ENCODE results near the gene CDC34. TPM values are rescaled to one million over a fixed set of nuclear protein-coding genes. Genes with fewer than 3 reads are reported as not detected.

Gene CDC34
- total RNA-seq, 6 experiments from 2014 or later: 44.8 to 81.8 (median 49.5) TPM

GRCh38 chr19:497491-497868, 34.1 kb upstream of the CDC34 start:
- H3K27ac ChIP-seq: no peak overlapping the region
- H3K36me3 ChIP-seq: no peaks in the 10 kb centered on the region
- H3K9me3 ChIP-seq: no peaks in the 10 kb centered on the region
- WGBS (ENCODE audit: insufficient coverage, low coverage, low lambda C conversion rate, missing lambda C conversion rate): 4% methylated on average over 4 of the region's 36 CpGs
- no peaks in the 10 kb centered on the region for H3K4me1 ChIP-seq
- no peak overlapping the region for H3K4me3 ChIP-seq
- no peak for DNase-seq
- no peak for TF ChIP-seq POLR2A (IDR thresholded peaks at IDR 0.05)
- no peak for TF ChIP-seq CTCF (IDR thresholded peaks at IDR 0.05)
- H3K27me3 ChIP-seq: no peaks in the 10 kb centered on the region
- intact Hi-C loops (cut with DNase I): no loop called here
- no peak for ATAC-seq

- no peaks in the 10 kb centered on the region for H3K36me3 ChIP-seq
- 15% methylated on average over 4 of the region's 50 CpGs for WGBS (ENCODE audit: insufficient coverage, low coverage, low lambda C conversion rate, missing lambda C conversion rate)
- ATAC-seq (peak in 2 of 4 donors; percentile 5 to 25), DNase-seq (no peak)
- H3K9me3 ChIP-seq: no peaks in the 10 kb centered on the region
- TF ChIP-seq POLR2A (IDR thresholded peaks at IDR 0.05): no peak
- no peak for TF ChIP-seq CTCF (IDR thresholded peaks at IDR 0.05)
- H3K27ac ChIP-seq: no peak overlapping the region
- no peaks in the 10 kb centered on the region for H3K27me3 ChIP-seq
- H3K4me3 ChIP-seq: no peak overlapping the region
- H3K4me1 ChIP-seq: no peaks in the 10 kb centered on the region
- intact Hi-C loops (cut with DNase I): no loop called here
Observed at GRCh38 chr19:497869-498510, 33.6 kb upstream of the CDC34 start.

GRCh38 chr19:498511-498891, 33.1 kb upstream of the CDC34 start:
- intact Hi-C loops (cut with DNase I): no loop called here
- DNase-seq (no peak), ATAC-seq (no peak)
- Histone ChIP-seq H3K9me3 (no peaks in the 10 kb centered on the region), H3K4me3 (no peak overlapping the region), H3K4me1 (no peaks in the 10 kb centered on the region), H3K36me3 (no peaks in the 10 kb centered on the region), H3K27me3 (no peaks in the 10 kb centered on the region), H3K27ac (no peak overlapping the region)
- WGBS (ENCODE audit: insufficient coverage, low coverage, low lambda C conversion rate, missing lambda C conversion rate): 20% methylated on average over 1 of the region's 26 CpGs
- TF ChIP-seq CTCF (IDR thresholded peaks at IDR 0.05) (no peak), POLR2A (IDR thresholded peaks at IDR 0.05) (no peak)

- TF ChIP-seq CTCF (IDR thresholded peaks at IDR 0.05): no peak
- TF ChIP-seq POLR2A (IDR thresholded peaks at IDR 0.05): no peak
- ATAC-seq: no peak
- 64% methylated on average over 20 of the region's 31 CpGs for WGBS (ENCODE audit: insufficient coverage, low coverage, low lambda C conversion rate, missing lambda C conversion rate)
- Histone ChIP-seq H3K9me3 (no peaks in the 10 kb centered on the region), H3K4me3 (no peak overlapping the region), H3K27ac (no peak overlapping the region), H3K36me3 (no peaks in the 10 kb centered on the region), H3K4me1 (no peaks in the 10 kb centered on the region), H3K27me3 (no peaks in the 10 kb centered on the region)
- intact Hi-C loops (cut with DNase I): no loop called here
- no peak for DNase-seq
Observed at GRCh38 chr19:498977-499623, 32.5 kb upstream of the CDC34 start.
